Liver (tissue), 9 donors: Measurements from ENCODE around the gene STN1. TPM values are rescaled to one million over a fixed set of nuclear protein-coding genes. Genes with fewer than 3 reads are reported as not detected.

Experiments used
- DNase-seq: peaks from one replicate; pipeline ENCODE4 v3.0.0-alpha.2; 2017; ENCODE audit warnings: low spot score
- H3K27ac ChIP-seq, 2 donors: one replicate each; pipeline ENCODE4 v1.7.0; 2013; ENCODE audit warnings: inconsistent platforms in 2 of 2, low read length in 2 of 2, control low read depth in 1 of 2, low read depth in 1 of 2, mild to moderate bottlenecking in 1 of 2
- H3K27me3 ChIP-seq, 4 donors: one replicate each; pipeline versions ENCODE4 v1.6.1 to v1.7.0; 2013; ENCODE audit warnings: low read length in 3 of 4, inconsistent platforms in 1 of 4, mild to moderate bottlenecking in 1 of 4, moderate library complexity in 1 of 4; ENCODE audit not compliant: control insufficient read depth in 4 of 4, insufficient read depth in 4 of 4
- H3K36me3 ChIP-seq, 4 donors: one replicate each; pipeline versions ENCODE4 v1.6.1 to v1.7.0; 2013; ENCODE audit warnings: low read length in 3 of 4, mild to moderate bottlenecking in 3 of 4, low read depth in 1 of 4, moderate library complexity in 1 of 4; ENCODE audit not compliant: control insufficient read depth in 4 of 4, insufficient read depth in 3 of 4
- H3K4me1 ChIP-seq, 4 donors: one replicate each; pipeline versions ENCODE4 v1.6.1 to v1.7.0; 2013; ENCODE audit warnings: low read length in 3 of 4, mild to moderate bottlenecking in 3 of 4, moderate library complexity in 1 of 4; ENCODE audit not compliant: control insufficient read depth in 4 of 4, insufficient read depth in 4 of 4
- H3K4me3 ChIP-seq, 3 donors: one replicate each; pipeline versions ENCODE4 v1.6.1 to v1.7.0; 2013; ENCODE audit warnings: low read length in 3 of 3, control low read depth in 1 of 3, low read depth in 1 of 3, mild to moderate bottlenecking in 1 of 3
- H3K9ac ChIP-seq, 2 donors: one replicate each; pipeline ENCODE4 v1.7.0; 2013; ENCODE audit warnings: low read length in 2 of 2, mild to moderate bottlenecking in 2 of 2, moderate library complexity in 2 of 2, control low read depth in 1 of 2, low read depth in 1 of 2
- H3K9me3 ChIP-seq, 4 donors: one replicate each; pipeline versions ENCODE4 v1.6.1 to v1.7.0; 2013; ENCODE audit warnings: low read length in 3 of 4; ENCODE audit not compliant: control insufficient read depth in 4 of 4
- ATF3 ChIP-seq: IDR thresholded peaks from 2 replicates; pipeline ENCODE4 v1.6.1; 2016; ENCODE audit warnings: antibody characterized with exemption
- CTCF ChIP-seq: fragments of 150-350 bp; IDR thresholded peaks from 2 replicates; pipeline ENCODE4 v1.5.1; 2017; ENCODE audit warnings: improper control_type of control experiment, low read depth, low read length; ENCODE audit not compliant: missing input control
- FOXA1 ChIP-seq: IDR thresholded peaks from 2 replicates; pipeline ENCODE4 v1.6.1; 2016; ENCODE audit warnings: antibody characterized with exemption
- FOXA2 ChIP-seq: IDR thresholded peaks from 2 replicates; pipeline ENCODE4 v1.6.1; 2016; ENCODE audit warnings: antibody characterized with exemption
- GABPA ChIP-seq, 2 donors: IDR thresholded peaks in 1 of 2; conservative IDR thresholded peaks in 1 of 2; 2 replicates each; pipeline ENCODE4 v1.6.1; 2016; ENCODE audit warnings: antibody characterized with exemption in 2 of 2, mild to moderate bottlenecking in 1 of 2, moderate library complexity in 1 of 2
- HNF4A ChIP-seq, 2 donors: conservative IDR thresholded peaks; 2 replicates each; pipeline ENCODE4 v1.6.1; 2016; ENCODE audit warnings: antibody characterized with exemption in 2 of 2, mild to moderate bottlenecking in 2 of 2
- HNF4G ChIP-seq: IDR thresholded peaks from 2 replicates; pipeline ENCODE4 v1.6.1; 2016; ENCODE audit warnings: antibody characterized with exemption
- JUND ChIP-seq, 2 donors: IDR thresholded peaks; 2 replicates each; pipeline ENCODE4 v1.6.1; 2016; ENCODE audit warnings: antibody characterized with exemption in 2 of 2
- MAX ChIP-seq: IDR thresholded peaks from 2 replicates; pipeline ENCODE4 v1.6.1; 2016; ENCODE audit warnings: antibody characterized with exemption
- NR2F2 ChIP-seq: IDR thresholded peaks from 2 replicates; pipeline ENCODE4 v1.6.1; 2016; ENCODE audit warnings: antibody characterized with exemption
- RAD21 ChIP-seq, 2 donors: IDR thresholded peaks; 2 replicates each; pipeline ENCODE4 v1.6.1; 2016; ENCODE audit warnings: antibody characterized with exemption in 2 of 2, mild to moderate bottlenecking in 2 of 2
- RXRA ChIP-seq, 2 donors: IDR thresholded peaks; 2 replicates each; pipeline ENCODE4 v1.6.1; 2017 to 2018; ENCODE audit warnings: antibody characterized with exemption in 2 of 2, mild to moderate bottlenecking in 1 of 2
- SP1 ChIP-seq: IDR thresholded peaks from 2 replicates; pipeline ENCODE4 v1.6.1; 2018; ENCODE audit warnings: antibody characterized with exemption, mild to moderate bottlenecking
- TAF1 ChIP-seq: conservative IDR thresholded peaks from 2 replicates; pipeline ENCODE4 v1.6.1; 2016; ENCODE audit warnings: antibody characterized with exemption, mild to moderate bottlenecking
- YY1 ChIP-seq: IDR thresholded peaks from 2 replicates; pipeline ENCODE4 v1.6.1; 2016; ENCODE audit warnings: antibody characterized with exemption, mild to moderate bottlenecking
- ZBTB33 ChIP-seq: IDR thresholded peaks from 2 replicates; pipeline ENCODE4 v1.6.1; 2016; ENCODE audit warnings: antibody characterized with exemption
- WGBS: extraction: QIAGEN DNeasy Blood & Tissue Kit; methylation state at CpG from one replicate; pipeline ENCODE4 v1.1.7; 2013; 5-methylcytosine and 5-hydroxymethylcytosine counted together
- polyA plus RNA-seq, 2 donors: library from polyadenylated mRNA; stranded (reverse) in 1 of 2; unstranded in 1 of 2; fragments of 200-250 nt in 1 of 2; fragments of >200 nt in 1 of 2; fragmentation: Nextera tagmentation in 1 of 2; extraction: Ambion mirVana in 1 of 2; gene quantifications; one replicate each; pipeline versions ENCODE4 v1.2.1 to v1.2.3, GENCODE V29; 2013 to 2015
- total RNA-seq, 2 donors: library from RNA; depleted of rRNA; stranded (reverse); fragments of >200 nt; gene quantifications; one replicate each; pipeline ENCODE4 v1.2.3, GENCODE V29; 2014
- donor health status: healthy.
- donor health status: healthy.
- donor health status: healthy.
- donor health status: healthy.
- donor health status: healthy.

The STN1 gene
- total and polyA plus RNA-seq, 4 donors = 6.9 to 12.9 (median 8.0) TPM

- TF ChIP-seq NR2F2 (peak; percentile 34), FOXA2 (no peak)
- DNase-seq = no peak
- Histone ChIP-seq H3K36me3 (no peaks in the 10 kb centered on the region), H3K9ac (no peak overlapping the region), H3K4me3 (peak overlapping the region; percentile 60 to 78 (median 66)), H3K27ac (peak overlapping the region in 1 of 2 donors; percentile 23), H3K9me3 (no peaks in the 10 kb centered on the region), H3K27me3 (no peaks in the 10 kb centered on the region), H3K4me1 (peaks cover 7 to 38% (median 27%) of the 10 kb centered on the region in 4 donors)
- 25% methylated on average over 13 of the region's 13 CpGs for whole genome bisulfite sequencing
Measured at GRCh38 chr10:103854265-103854685, 63.7 kb downstream of the STN1 start.

GRCh38 chr10:103853428-103854264 lies 64.3 kb downstream of the STN1 start:
- Histone ChIP-seq H3K9ac (no peak overlapping the region), H3K4me3 (peak overlapping the region; percentile 60 to 78 (median 66)), H3K9me3 (no peaks in the 10 kb centered on the region), H3K36me3 (no peaks in the 10 kb centered on the region), H3K27ac (peak overlapping the region in 1 of 2 donors; percentile 23), H3K27me3 (no peaks in the 10 kb centered on the region), H3K4me1 (peaks cover 7 to 38% (median 27%) of the 10 kb centered on the region in 4 donors)
- no peak for DNase-seq
- WGBS = 54% methylated on average over 9 of the region's 9 CpGs
- TF ChIP-seq MAX (no peak), SP1 (no peak), HNF4A (conservative IDR thresholded peaks at IDR 0.05) (peak in 1 of 2 donors; percentile 9)

GRCh38 chr10:103852856-103853255 lies 65.1 kb downstream of the STN1 start:
- Histone ChIP-seq H3K36me3 (no peaks in the 10 kb centered on the region), H3K4me1 (peaks cover 7 to 38% (median 27%) of the 10 kb centered on the region in 4 donors), H3K27me3 (no peaks in the 10 kb centered on the region), H3K4me3 (no peak overlapping the region), H3K27ac (peak overlapping the region in 1 of 2 donors; percentile 37), H3K9ac (no peak overlapping the region), H3K9me3 (no peaks in the 10 kb centered on the region)
- WGBS = 71% methylated on average over 7 of the region's 7 CpGs
- DNase-seq = no peak
- no peak for TF ChIP-seq JUND (IDR thresholded peaks at IDR 0.05)
- TF ChIP-seq HNF4G = no peak
- no peak for TF ChIP-seq RAD21 (IDR thresholded peaks at IDR 0.05)
- peak; percentile 56 for TF ChIP-seq NR2F2

- H3K27me3 ChIP-seq = no peaks in the 10 kb centered on the region
- H3K27ac ChIP-seq = peak overlapping the region in 1 of 2 donors; percentile 37
- no peak overlapping the region for H3K9ac ChIP-seq
- TF ChIP-seq CTCF (no peak), SP1 (no peak), NR2F2 (no peak), YY1 (no peak), RXRA (IDR thresholded peaks at IDR 0.05) (no peak), GABPA (IDR thresholded peaks at IDR 0.05 in 1 of 2, conservative IDR thresholded peaks at IDR 0.05 in 1 of 2) (no peak), MAX (no peak), TAF1 (no peak), ZBTB33 (no peak), FOXA2 (no peak), ATF3 (no peak), FOXA1 (no peak), RAD21 (IDR thresholded peaks at IDR 0.05) (no peak)
Measured at GRCh38 chr10:103852189-103852711, 65.7 kb downstream of the STN1 start.

More at GRCh38 chr10:103852189-103852711, 65.7 kb downstream of the STN1 start:
- WGBS = 73% methylated on average over 11 of the region's 11 CpGs
- no peaks in the 10 kb centered on the region for H3K36me3 ChIP-seq
- H3K9me3 ChIP-seq = no peaks in the 10 kb centered on the region
- H3K4me1 ChIP-seq = peaks cover 7 to 38% (median 27%) of the 10 kb centered on the region in 4 donors
- no peak overlapping the region for H3K4me3 ChIP-seq
- DNase-seq = no peak
